RPMI7951 (cell line): ENCODE measurements around the gene HIP1. TPM values are rescaled to one million over a fixed set of nuclear protein-coding genes. Genes with fewer than 3 reads are reported as not detected.
"Not testable (repeated sequence)": the region's sequence is repeated elsewhere in the genome, so short reads cannot be mapped to it uniquely, and the experiment has no call there.

ENCODE experiments used
- DNase-seq: peaks from one replicate; pipeline ENCODE4 v3.0.0-alpha.2; 2012; ENCODE audit warnings: low read depth
- total RNA-seq: library from RNA; depleted of rRNA; stranded (reverse); fragments of >200 nt; shearing (Covaris generic); gene quantifications from 2 replicates; pipeline ENCODE4 v1.2.3, GENCODE V29; 2014

Gene HIP1
- total RNA-seq, 1 experiment from 2014 or later: 22.9 TPM

DNA sequence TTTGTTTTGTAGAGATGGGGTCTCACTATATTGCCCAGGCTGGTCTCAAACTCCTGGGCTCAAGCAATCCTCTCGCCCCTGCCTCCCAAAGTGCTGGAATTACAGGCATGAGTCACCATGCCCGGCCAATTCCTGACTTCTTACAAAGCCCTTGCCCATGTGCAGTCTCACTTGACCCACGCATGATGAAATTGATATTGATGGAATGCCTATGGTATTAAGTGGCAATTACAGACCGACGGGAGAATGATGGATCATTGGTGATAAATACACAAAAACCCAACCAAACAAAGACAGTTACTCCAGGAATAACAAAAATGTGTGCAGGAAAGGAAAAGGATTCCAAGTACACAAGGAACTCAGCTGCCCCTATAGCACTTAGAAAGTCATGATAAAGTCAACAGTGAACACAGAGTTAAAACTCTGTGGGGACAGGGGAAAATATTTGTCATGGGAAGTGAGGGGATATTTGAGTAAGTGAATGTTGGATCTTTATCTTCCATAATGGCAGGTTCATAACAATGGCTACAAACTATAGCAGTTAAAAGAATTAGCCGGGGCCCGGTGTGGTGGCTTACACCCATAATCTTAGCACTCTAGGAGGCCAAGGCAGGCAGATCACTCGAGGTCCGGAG is 21.6 kb downstream of the HIP1 start:
- peak; percentile 65 for DNase-seq

DNA sequence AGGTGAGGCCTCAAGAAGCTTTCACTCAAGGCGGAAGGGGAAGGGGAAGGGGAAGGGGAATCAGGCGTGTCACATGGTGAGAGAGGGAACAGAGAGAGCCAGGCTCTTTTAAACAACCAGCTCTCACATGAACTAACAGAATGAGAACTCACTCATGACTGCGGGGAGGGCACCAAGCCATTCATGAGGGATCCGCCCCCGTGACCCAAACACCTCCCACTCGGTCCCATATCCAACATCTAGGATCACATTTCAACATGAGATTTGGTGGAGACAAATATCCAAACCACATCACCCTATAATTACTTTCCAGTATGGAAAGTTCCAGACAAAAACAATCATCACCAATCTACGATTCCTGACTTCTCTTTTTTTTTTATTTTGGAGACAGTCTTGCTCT is 22.9 kb downstream of the HIP1 start:
- no peak for DNase-seq

DNA sequence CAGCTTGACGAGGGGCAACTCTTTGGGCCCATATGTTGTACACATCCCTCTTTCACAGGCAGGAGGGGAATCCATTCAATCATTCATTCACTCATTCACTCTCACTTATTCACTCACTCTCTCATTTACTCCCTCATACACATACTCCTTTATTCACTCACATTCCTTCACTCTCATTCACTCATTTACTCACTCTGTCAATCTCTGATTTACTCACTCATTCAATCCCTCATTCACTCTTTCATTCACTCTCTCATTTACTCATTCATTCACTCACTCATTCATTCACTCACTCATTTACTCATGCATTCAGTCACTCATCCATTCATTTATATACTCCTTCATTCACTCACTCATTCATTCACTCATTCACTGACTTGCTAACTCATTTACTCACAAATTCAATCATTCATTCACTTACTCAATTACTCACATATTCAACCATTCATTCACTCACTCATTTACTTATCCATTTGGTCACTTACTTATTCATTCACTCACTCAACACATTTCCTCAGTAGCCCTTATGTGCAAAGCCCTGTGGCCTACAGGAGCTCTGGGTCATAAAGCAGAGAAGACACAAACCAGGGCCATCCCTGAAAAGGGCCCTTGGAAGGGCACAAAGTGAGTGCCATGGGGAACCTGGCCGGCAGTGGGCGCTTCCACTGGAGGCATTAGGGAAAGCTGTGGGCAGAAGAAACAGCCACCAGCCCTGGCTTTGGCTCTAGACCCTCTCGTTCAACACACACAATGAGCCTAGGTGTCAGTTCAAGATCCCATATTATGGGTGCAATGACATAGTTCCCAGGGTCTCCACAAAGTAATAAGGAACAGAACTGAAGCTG is 26.0 kb downstream of the HIP1 start:
- no peak for DNase-seq

- peak; percentile 43 for DNase-seq
Measured at GRCh38 chr7:75711656-75712514, 26.9 kb downstream of the HIP1 start.

DNA sequence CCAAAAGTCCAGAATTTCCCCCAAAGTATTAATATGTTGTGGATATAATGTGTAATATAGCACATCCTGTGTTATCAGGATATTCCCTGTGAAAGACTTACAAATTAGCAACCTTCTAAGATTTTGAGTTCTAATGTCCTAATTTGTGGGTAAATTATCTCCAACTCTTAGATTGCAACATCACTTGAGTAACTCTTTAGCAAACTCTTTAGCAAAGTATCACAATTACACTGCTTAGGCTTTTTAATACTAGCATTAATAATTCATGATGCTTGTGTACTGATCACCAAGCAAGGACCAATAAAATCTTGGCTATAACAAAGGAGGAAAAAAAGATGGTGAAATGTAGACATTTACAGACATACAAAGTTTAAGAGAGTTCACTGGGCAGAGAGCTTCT is 27.7 kb downstream of the HIP1 start:
- no peak for DNase-seq

- no peak for DNase-seq
Measured at GRCh38 chr7:75704928-75705327, 33.8 kb downstream of the HIP1 start.

- DNase-seq: no peak
Measured at GRCh38 chr7:75702515-75702914, 36.2 kb downstream of the HIP1 start.

- DNase-seq: no peak
Measured at GRCh38 chr7:75699993-75700392, 38.7 kb downstream of the HIP1 start.

- no peak for DNase-seq
Measured at GRCh38 chr7:75698358-75698757, 40.4 kb downstream of the HIP1 start.

GRCh38 chr7:75696263-75697037 is 42.3 kb downstream of the HIP1 start:
- DNase-seq: no peak

- DNase-seq: no peak
Measured at GRCh38 chr7:75694638-75695399, 43.9 kb downstream of the HIP1 start.

DNA sequence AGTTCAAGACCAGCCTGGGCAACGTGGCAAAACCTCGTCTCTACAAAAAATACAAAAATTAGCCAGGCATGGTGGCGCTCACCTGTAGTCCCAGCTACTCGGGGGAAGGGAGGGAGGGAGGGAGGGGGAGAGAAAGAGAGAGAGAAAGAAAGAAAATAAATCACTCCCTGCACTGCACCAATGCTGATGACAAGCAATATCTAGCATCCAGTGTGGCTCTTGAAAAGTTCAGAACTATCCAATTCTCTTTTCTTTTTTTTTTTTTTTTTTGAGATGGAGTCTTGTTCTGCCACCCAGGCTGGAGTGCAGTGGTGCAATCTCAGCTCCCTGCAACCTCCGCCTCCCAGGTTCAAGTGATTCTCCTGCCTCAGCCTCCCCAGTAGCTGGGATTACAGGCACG is 45.1 kb downstream of the HIP1 start:
- not testable (repeated sequence) for DNase-seq

DNA sequence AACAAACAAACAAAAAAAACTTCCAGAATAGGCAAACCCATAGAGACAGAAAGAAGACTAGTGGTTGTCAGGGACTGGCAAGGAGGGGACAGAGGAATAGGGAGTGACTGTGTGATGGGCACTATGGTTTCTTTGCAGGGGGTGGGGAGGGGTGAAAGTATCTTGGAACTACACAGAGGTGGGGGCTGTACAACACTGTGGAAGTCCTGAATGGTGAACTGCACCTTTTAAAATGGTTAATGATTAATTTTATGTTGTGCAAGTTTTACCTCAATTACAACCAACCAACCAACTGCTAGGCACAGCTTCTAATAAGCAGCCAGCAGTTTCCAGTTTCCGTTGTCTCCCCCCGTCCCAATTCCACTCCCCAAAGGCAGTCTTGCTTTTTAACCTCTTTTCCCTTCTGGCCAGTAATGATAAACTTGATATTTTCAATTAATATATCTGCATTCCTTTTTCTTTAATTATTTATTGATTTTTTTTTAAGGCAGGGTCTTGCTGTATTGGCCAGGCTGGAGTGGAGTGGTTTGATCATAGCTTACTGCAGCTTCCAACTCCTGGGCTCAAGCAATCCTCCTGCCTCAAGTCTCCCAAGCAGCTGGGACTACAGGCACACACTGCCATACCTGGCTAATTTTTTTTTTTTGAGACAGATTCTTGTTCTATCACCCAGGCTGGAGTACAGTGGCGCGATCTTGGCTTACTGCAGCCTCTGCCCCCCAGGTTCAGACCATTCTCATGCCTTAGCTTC is 46.8 kb downstream of the HIP1 start:
- DNase-seq: no peak

DNA sequence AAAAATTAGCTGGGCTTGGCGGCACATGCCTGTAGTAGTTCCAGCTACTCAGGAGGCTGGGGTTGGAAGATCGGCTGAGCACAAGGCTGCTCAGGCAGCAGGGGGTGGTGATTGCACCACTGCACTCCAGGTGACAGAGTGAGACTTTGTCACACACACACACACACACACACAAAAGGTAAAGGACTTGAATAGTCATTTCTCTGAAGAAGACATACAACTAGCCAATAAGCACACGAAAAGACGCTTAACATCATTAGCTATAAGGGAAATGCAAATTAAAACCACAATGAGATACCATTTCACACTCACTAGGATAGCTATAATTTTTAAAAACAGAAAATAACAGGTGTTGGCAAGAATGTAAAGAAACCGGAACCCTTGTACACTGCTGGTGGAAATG is 48.6 kb downstream of the HIP1 start:
- no peak for DNase-seq

- DNase-seq: no peak
Measured at GRCh38 chr7:75689246-75690099, 49.3 kb downstream of the HIP1 start.

DNA sequence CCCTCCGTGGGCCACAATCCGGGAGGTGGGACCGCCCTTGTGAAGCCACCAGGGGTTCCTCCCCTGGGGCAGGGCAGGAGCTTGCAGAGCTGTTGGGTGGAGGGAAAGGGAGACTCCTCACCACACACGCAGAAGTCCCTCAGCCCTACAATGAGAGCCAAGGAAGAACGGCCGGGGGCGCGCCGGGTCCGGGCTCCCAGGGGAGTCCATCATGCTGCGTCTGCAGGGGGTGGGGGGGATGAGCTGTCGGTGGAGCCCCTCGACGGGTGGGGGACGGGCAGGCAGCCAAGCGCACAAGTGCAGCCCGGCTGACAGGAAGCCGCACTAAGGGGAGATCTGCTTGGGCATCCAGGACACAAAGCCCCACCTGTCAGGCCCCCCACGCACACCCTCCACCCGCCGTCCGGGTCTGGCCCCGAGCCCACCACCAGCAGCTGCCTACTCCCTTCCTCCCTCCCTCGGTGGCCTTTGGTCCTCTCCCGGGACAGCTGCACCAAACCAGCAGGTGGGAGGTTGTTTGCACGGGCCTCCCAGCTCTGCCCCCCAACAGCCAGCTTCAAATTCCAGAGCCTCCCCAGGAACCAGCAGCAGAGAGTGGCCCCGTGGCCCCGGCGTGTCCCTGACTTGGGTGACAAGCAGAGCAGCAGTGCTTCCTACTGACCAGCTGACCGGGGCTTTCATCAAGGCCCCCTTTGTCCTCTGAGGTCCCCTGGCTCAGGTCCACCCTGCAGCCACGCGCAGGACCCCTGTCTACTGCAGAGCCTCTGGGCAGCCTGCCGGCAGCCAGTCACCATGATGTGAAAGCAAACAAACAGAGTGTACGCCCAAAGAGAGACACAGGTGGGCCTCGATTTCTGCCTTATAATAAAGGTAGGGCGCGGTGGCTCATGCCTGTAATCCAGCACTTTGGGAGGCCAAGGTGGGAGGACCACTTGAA is 50.3 kb downstream of the HIP1 start:
- no peak for DNase-seq

GRCh38 chr7:75687246-75688088 is 51.3 kb downstream of the HIP1 start:
- no peak for DNase-seq
